ENCODE results near the gene LRBA.

LRBA gene

GRCh38 chr4:150355858-150356455 lies 659.1 kb downstream of the LRBA start:
- H3K4me1 ChIP-seq (ENCODE audit: control insufficient read depth, low read length) = no peaks in the 10 kb centered on the region
- no peaks in the 10 kb centered on the region for H3K79me2 ChIP-seq (ENCODE audit: control insufficient read depth, low read length)
- no peaks in the 10 kb centered on the region for H3K9me3 ChIP-seq (ENCODE audit: control insufficient read depth, insufficient read depth, low read length)
- H3K27ac ChIP-seq (ENCODE audit: low read depth, low read length) = no peak overlapping the region
- no peaks in the 10 kb centered on the region for H3F3A ChIP-seq (ENCODE audit: control insufficient read depth, insufficient read depth)
- H3K4me3 ChIP-seq (ENCODE audit: low read length) = no peak overlapping the region
- H3K4me2 ChIP-seq (ENCODE audit: low read length) = no peak overlapping the region
- H4K20me1 ChIP-seq (ENCODE audit: control insufficient read depth, insufficient read depth, low read depth, low read length) = no peaks in the 10 kb centered on the region
- TF ChIP-seq EZH2phosphoT487 (IDR thresholded peaks at IDR 0.05; ENCODE audit: borderline replicate concordance, low read length) (no peak), CTCF (IDR thresholded peaks at IDR 0.05; ENCODE audit: low read depth, low read length, poor library complexity, severe bottlenecking) (no peak)
- no peaks in the 10 kb centered on the region for H3K27me3 ChIP-seq (ENCODE audit: control insufficient read depth, low read length)
- H3K9me2 ChIP-seq (replicated peaks; ENCODE audit: control insufficient read depth, low read length) = no peaks in the 10 kb centered on the region
- H3K36me3 ChIP-seq (ENCODE audit: control insufficient read depth, low read length) = no peaks in the 10 kb centered on the region

GRCh38 chr4:150355418-150355817 lies 659.7 kb downstream of the LRBA start:
- no peaks in the 10 kb centered on the region for H3K36me3 ChIP-seq (ENCODE audit: control insufficient read depth, low read length)
- H3K4me1 ChIP-seq (ENCODE audit: control insufficient read depth, low read length) = no peaks in the 10 kb centered on the region
- H3K27me3 ChIP-seq (ENCODE audit: control insufficient read depth, low read length) = no peaks in the 10 kb centered on the region
- no peak overlapping the region for H3K4me3 ChIP-seq (ENCODE audit: low read length)
- no peaks in the 10 kb centered on the region for H3K9me2 ChIP-seq (replicated peaks; ENCODE audit: control insufficient read depth, low read length)
- H3K79me2 ChIP-seq (ENCODE audit: control insufficient read depth, low read length) = no peaks in the 10 kb centered on the region
- H4K20me1 ChIP-seq (ENCODE audit: control insufficient read depth, insufficient read depth, low read depth, low read length) = no peaks in the 10 kb centered on the region
- TF ChIP-seq EZH2phosphoT487 (IDR thresholded peaks at IDR 0.05; ENCODE audit: borderline replicate concordance, low read length) (no peak), CTCF (IDR thresholded peaks at IDR 0.05; ENCODE audit: low read depth, low read length, poor library complexity, severe bottlenecking) (no peak)
- H3K4me2 ChIP-seq (ENCODE audit: low read length) = no peak overlapping the region
- no peak overlapping the region for H3K27ac ChIP-seq (ENCODE audit: low read depth, low read length)
- H3F3A ChIP-seq (ENCODE audit: control insufficient read depth, insufficient read depth) = no peaks in the 10 kb centered on the region
- no peaks in the 10 kb centered on the region for H3K9me3 ChIP-seq (ENCODE audit: control insufficient read depth, insufficient read depth, low read length)

- Histone ChIP-seq H3F3A (ENCODE audit: control insufficient read depth, insufficient read depth) (no peaks in the 10 kb centered on the region), H3K27me3 (ENCODE audit: control insufficient read depth, low read length) (no peaks in the 10 kb centered on the region)
- no peak for TF ChIP-seq EZH2phosphoT487 (IDR thresholded peaks at IDR 0.05; ENCODE audit: borderline replicate concordance, low read length)
- no peak for TF ChIP-seq CTCF (IDR thresholded peaks at IDR 0.05; ENCODE audit: low read depth, low read length, poor library complexity, severe bottlenecking)
Measured at GRCh38 chr4:150354214-150354796, 660.8 kb downstream of the LRBA start.

More at GRCh38 chr4:150354214-150354796, 660.8 kb downstream of the LRBA start:
- no peak overlapping the region for H3K4me2 ChIP-seq (ENCODE audit: low read length)
- no peak overlapping the region for H3K27ac ChIP-seq (ENCODE audit: low read depth, low read length)
- no peaks in the 10 kb centered on the region for H3K36me3 ChIP-seq (ENCODE audit: control insufficient read depth, low read length)
- no peaks in the 10 kb centered on the region for H3K9me2 ChIP-seq (replicated peaks; ENCODE audit: control insufficient read depth, low read length)
- no peaks in the 10 kb centered on the region for H3K79me2 ChIP-seq (ENCODE audit: control insufficient read depth, low read length)
- no peaks in the 10 kb centered on the region for H4K20me1 ChIP-seq (ENCODE audit: control insufficient read depth, insufficient read depth, low read depth, low read length)
- H3K4me1 ChIP-seq (ENCODE audit: control insufficient read depth, low read length) = no peaks in the 10 kb centered on the region
- H3K9me3 ChIP-seq (ENCODE audit: control insufficient read depth, insufficient read depth, low read length) = no peaks in the 10 kb centered on the region
- H3K4me3 ChIP-seq (ENCODE audit: low read length) = no peak overlapping the region
